ENCODE measurements around the gene INTS11. TPM values are rescaled to one million over a fixed set of nuclear protein-coding genes. Genes with fewer than 3 reads are reported as not detected.

Gene INTS11
- total and polyA plus RNA-seq, 2 experiments from 2014 or later, result 102 to 161 TPM

DNA sequence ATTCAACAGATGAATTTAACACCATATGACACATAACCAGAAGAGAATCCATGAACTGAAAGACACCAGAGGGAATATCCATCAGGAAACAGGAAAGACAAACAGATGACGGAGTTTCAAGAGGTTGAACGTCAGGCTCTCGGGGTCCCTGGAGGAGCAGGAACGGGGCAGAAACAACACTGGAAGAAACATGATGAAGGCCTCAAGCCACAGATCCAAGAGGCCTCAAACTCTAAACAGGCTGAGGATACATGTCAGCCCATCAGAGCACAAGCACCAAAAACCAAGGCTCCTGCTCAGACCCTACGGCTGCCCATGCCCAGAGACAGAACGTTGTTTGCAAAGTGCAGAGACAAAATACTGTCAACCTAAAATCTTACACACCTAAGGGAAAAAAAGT is 7.0 kb downstream of the INTS11 start:
- H3K4me1 Mint-ChIP-seq, result peaks cover 21% of the 10 kb centered on the region
- H3K27ac ChIP-seq (ENCODE audit: low read depth), result 0 out of 2 replicates have a peak overlapping the region, but pooled peaks have one; percentile 55
- H2AFZ ChIP-seq, result no peak overlapping the region
- peaks cover 7% of the 10 kb centered on the region; the same call in 1 of the 2 replicates for H3K4me1 ChIP-seq (ENCODE audit: insufficient read depth)
- peaks cover 8% of the 10 kb centered on the region; the same call in 1 of the 2 replicates for H3K36me3 ChIP-seq (ENCODE audit: insufficient read depth)
- H3K9me3 Mint-ChIP-seq, result no peaks in the 10 kb centered on the region; the same call in 2 of the 3 replicates
- peaks cover 29% of the 10 kb centered on the region for H3K27me3 Mint-ChIP-seq (ENCODE audit: insufficient read depth, low read depth, poor library complexity)
- H3K27me3 ChIP-seq (ENCODE audit: insufficient read depth), result no peaks in the 10 kb centered on the region
- H3K36me3 Mint-ChIP-seq (ENCODE audit: low read depth), result peaks cover 61% of the 10 kb centered on the region
- H3K9me2 ChIP-seq (ENCODE audit: insufficient read depth), result no peaks in the 10 kb centered on the region
- H3K4me3 Mint-ChIP-seq, result no peak overlapping the region; the same call in 2 of the 3 replicates
- H4K20me1 ChIP-seq (replicated peaks; ENCODE audit: insufficient read depth), result peaks cover 25% of the 10 kb centered on the region
- H3K27ac Mint-ChIP-seq, result no peak overlapping the region
- ATAC-seq (no peak), DNase-seq (ENCODE audit: low spot score) (no peak)
- no peak overlapping the region for H3K4me2 ChIP-seq
- peaks cover 15% of the 10 kb centered on the region; the same call in 1 of the 2 replicates for H3F3A ChIP-seq (replicated peaks; ENCODE audit: low read depth)
- H3K79me2 ChIP-seq (replicated peaks; ENCODE audit: insufficient read depth), result peaks cover 59% of the 10 kb centered on the region
- H3K4me3 ChIP-seq, result no peak overlapping the region
- no peak for TF ChIP-seq CREB1 (CRISPR knock-in tag; IDR thresholded peaks at IDR 0.05; ENCODE audit: low read depth)
- TF ChIP-seq, protein P1, sequence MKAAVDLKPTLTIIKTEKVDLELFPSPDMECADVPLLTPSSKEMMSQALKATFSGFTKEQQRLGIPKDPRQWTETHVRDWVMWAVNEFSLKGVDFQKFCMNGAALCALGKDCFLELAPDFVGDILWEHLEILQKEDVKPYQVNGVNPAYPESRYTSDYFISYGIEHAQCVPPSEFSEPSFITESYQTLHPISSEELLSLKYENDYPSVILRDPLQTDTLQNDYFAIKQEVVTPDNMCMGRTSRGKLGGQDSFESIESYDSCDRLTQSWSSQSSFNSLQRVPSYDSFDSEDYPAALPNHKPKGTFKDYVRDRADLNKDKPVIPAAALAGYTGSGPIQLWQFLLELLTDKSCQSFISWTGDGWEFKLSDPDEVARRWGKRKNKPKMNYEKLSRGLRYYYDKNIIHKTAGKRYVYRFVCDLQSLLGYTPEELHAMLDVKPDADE (IDR thresholded peaks at IDR 0.05), result no peak
- TF ChIP-seq EZH2phosphoT487 (IDR thresholded peaks at IDR 0.05; ENCODE audit: unreplicated experiment), result no peak
- no peak for TF ChIP-seq JUNB (IDR thresholded peaks at IDR 0.05; ENCODE audit: unreplicated experiment)
- TF ChIP-seq NANOG (IDR thresholded peaks at IDR 0.05; ENCODE audit: borderline replicate concordance), result no peak
- TF ChIP-seq ZNF114 (CRISPR knock-in tag; IDR thresholded peaks at IDR 0.05), result no peak
- TF ChIP-seq, protein P2, sequence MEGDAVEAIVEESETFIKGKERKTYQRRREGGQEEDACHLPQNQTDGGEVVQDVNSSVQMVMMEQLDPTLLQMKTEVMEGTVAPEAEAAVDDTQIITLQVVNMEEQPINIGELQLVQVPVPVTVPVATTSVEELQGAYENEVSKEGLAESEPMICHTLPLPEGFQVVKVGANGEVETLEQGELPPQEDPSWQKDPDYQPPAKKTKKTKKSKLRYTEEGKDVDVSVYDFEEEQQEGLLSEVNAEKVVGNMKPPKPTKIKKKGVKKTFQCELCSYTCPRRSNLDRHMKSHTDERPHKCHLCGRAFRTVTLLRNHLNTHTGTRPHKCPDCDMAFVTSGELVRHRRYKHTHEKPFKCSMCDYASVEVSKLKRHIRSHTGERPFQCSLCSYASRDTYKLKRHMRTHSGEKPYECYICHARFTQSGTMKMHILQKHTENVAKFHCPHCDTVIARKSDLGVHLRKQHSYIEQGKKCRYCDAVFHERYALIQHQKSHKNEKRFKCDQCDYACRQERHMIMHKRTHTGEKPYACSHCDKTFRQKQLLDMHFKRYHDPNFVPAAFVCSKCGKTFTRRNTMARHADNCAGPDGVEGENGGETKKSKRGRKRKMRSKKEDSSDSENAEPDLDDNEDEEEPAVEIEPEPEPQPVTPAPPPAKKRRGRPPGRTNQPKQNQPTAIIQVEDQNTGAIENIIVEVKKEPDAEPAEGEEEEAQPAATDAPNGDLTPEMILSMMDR (conservative IDR thresholded peaks at IDR 0.05; ENCODE audit: low read depth in 2 of 2), result no peak
- TF ChIP-seq, protein P3, sequence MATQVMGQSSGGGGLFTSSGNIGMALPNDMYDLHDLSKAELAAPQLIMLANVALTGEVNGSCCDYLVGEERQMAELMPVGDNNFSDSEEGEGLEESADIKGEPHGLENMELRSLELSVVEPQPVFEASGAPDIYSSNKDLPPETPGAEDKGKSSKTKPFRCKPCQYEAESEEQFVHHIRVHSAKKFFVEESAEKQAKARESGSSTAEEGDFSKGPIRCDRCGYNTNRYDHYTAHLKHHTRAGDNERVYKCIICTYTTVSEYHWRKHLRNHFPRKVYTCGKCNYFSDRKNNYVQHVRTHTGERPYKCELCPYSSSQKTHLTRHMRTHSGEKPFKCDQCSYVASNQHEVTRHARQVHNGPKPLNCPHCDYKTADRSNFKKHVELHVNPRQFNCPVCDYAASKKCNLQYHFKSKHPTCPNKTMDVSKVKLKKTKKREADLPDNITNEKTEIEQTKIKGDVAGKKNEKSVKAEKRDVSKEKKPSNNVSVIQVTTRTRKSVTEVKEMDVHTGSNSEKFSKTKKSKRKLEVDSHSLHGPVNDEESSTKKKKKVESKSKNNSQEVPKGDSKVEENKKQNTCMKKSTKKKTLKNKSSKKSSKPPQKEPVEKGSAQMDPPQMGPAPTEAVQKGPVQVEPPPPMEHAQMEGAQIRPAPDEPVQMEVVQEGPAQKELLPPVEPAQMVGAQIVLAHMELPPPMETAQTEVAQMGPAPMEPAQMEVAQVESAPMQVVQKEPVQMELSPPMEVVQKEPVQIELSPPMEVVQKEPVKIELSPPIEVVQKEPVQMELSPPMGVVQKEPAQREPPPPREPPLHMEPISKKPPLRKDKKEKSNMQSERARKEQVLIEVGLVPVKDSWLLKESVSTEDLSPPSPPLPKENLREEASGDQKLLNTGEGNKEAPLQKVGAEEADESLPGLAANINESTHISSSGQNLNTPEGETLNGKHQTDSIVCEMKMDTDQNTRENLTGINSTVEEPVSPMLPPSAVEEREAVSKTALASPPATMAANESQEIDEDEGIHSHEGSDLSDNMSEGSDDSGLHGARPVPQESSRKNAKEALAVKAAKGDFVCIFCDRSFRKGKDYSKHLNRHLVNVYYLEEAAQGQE (IDR thresholded peaks at IDR 0.05; ENCODE audit: unreplicated experiment), result no peak
- TF ChIP-seq POLR2AphosphoS5 (IDR thresholded peaks at IDR 0.05; ENCODE audit: low read depth), result no peak
- no peak for TF ChIP-seq STAT1 (IDR thresholded peaks at IDR 0.05; ENCODE audit: unreplicated experiment)
- no peak for TF ChIP-seq ZNF331 (CRISPR knock-in tag; IDR thresholded peaks at IDR 0.05; ENCODE audit: low read depth)
- TF ChIP-seq, protein P4, sequence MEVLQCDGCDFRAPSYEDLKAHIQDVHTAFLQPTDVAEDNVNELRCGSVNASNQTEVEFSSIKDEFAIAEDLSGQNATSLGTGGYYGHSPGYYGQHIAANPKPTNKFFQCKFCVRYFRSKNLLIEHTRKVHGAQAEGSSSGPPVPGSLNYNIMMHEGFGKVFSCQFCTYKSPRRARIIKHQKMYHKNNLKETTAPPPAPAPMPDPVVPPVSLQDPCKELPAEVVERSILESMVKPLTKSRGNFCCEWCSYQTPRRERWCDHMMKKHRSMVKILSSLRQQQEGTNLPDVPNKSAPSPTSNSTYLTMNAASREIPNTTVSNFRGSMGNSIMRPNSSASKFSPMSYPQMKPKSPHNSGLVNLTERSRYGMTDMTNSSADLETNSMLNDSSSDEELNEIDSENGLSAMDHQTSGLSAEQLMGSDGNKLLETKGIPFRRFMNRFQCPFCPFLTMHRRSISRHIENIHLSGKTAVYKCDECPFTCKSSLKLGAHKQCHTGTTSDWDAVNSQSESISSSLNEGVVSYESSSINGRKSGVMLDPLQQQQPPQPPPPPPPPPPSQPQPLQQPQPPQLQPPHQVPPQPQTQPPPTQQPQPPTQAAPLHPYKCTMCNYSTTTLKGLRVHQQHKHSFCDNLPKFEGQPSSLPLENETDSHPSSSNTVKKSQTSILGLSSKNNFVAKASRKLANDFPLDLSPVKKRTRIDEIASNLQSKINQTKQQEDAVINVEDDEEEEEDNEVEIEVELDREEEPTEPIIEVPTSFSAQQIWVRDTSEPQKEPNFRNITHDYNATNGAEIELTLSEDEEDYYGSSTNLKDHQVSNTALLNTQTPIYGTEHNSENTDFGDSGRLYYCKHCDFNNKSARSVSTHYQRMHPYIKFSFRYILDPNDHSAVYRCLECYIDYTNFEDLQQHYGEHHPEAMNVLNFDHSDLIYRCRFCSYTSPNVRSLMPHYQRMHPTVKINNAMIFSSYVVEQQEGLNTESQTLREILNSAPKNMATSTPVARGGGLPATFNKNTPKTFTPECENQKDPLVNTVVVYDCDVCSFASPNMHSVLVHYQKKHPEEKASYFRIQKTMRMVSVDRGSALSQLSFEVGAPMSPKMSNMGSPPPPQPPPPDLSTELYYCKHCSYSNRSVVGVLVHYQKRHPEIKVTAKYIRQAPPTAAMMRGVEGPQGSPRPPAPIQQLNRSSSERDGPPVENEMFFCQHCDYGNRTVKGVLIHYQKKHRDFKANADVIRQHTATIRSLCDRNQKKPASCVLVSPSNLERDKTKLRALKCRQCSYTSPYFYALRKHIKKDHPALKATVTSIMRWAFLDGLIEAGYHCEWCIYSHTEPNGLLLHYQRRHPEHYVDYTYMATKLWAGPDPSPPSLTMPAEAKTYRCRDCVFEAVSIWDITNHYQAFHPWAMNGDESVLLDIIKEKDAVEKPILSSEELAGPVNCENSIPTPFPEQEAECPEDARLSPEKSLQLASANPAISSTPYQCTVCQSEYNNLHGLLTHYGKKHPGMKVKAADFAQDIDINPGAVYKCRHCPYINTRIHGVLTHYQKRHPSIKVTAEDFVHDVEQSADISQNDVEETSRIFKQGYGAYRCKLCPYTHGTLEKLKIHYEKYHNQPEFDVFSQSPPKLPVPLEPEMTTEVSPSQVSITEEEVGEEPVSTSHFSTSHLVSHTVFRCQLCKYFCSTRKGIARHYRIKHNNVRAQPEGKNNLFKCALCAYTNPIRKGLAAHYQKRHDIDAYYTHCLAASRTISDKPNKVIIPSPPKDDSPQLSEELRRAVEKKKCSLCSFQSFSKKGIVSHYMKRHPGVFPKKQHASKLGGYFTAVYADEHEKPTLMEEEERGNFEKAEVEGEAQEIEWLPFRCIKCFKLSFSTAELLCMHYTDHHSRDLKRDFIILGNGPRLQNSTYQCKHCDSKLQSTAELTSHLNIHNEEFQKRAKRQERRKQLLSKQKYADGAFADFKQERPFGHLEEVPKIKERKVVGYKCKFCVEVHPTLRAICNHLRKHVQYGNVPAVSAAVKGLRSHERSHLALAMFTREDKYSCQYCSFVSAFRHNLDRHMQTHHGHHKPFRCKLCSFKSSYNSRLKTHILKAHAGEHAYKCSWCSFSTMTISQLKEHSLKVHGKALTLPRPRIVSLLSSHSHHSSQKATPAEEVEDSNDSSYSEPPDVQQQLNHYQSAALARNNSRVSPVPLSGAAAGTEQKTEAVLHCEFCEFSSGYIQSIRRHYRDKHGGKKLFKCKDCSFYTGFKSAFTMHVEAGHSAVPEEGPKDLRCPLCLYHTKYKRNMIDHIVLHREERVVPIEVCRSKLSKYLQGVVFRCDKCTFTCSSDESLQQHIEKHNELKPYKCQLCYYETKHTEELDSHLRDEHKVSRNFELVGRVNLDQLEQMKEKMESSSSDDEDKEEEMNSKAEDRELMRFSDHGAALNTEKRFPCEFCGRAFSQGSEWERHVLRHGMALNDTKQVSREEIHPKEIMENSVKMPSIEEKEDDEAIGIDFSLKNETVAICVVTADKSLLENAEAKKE (CRISPR knock-in tag; IDR thresholded peaks at IDR 0.05), result no peak
- no peak for TF ChIP-seq EZH2 (IDR thresholded peaks at IDR 0.05; ENCODE audit: low read depth, unreplicated experiment)

All from GM23338 (cell line).